Loucy (cell line): Measurements from ENCODE around the gene CD7.

ENCODE experiments used
- CTCF ChIP-seq: fragments of 200-600 bp; sonication (generic); conservative IDR thresholded peaks from 2 replicates; pipeline ENCODE4 v1.5.1; 2014; ENCODE audit warnings: mild to moderate bottlenecking, antibody characterized with exemption, low read length
- EZH2phosphoT487 ChIP-seq: fragments of 200-600 bp; IDR thresholded peaks from 2 replicates; pipeline ENCODE4 v1.6.1; 2018; ENCODE audit warnings: antibody characterized with exemption, mild to moderate bottlenecking, moderate library complexity, borderline replicate concordance

- TF ChIP-seq CTCF (no peak), EZH2phosphoT487 (no peak)
Observed at GRCh38 chr17:82313195-82314011, 4.0 kb downstream of the CD7 start.
